ENCODE measurements around the gene SEPSECS. TPM values are rescaled to one million over a fixed set of nuclear protein-coding genes. Genes with fewer than 3 reads are reported as not detected.

The SEPSECS gene
- total RNA-seq = 16.7 TPM

GRCh38 chr4:25159837-25160713 lies at the start of gene SEPSECS:
TSS of gene SEPSECS (minus strand) at chr4:25160449. CDS start at chr4:25160369, 80 bp downstream.

Other genes with a start within 250 kb of the SEPSECS start
- gene CCDC149, start 247.4 kb downstream of the SEPSECS start, total RNA-seq = 28.0 TPM
- gene LGI2, start 129.5 kb downstream of the SEPSECS start, total RNA-seq = 4.4 TPM
- gene PI4K2B, start 73.6 kb upstream of the SEPSECS start, total RNA-seq = 14.7 TPM
- 38.0 TPM for gene ZCCHC4, start 152.3 kb upstream of the SEPSECS start, total RNA-seq
- 54.5 TPM for gene ANAPC4, start 216.8 kb upstream of the SEPSECS start, total RNA-seq